ENCODE data around the gene ATP23.

Gene ATP23

DNA sequence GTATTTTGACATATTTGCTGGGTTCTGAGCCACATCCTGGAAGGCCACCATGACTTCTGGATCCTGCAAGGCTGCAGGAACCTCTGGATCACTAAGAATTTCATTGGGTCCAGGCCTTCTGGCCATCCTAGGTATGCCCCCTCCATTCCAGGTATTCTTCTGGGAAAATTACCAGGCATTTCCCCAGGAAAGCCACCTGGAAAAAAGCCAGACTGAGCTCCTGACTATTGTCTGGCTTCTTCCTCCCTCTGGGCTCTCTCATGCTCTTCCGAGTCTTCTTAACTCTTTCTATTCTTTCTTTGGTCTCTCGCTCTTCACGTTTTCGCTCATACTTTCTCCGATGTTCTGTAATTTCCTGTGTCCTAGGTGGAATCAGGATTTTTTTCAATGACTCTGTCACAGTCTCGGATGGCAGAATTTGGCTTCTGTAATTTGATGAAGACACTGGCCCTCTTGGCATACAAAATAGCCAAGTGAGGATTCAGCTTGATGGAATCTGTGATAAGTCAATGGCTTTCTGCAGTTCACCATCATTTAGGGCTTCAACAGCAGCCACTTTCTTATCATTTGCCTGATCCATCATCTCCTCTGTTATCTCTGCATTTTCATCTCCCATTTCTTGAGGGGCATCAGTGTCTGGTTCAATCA lies 42.6 kb downstream of the ATP23 start:
- no peak for DNase-seq

DNA sequence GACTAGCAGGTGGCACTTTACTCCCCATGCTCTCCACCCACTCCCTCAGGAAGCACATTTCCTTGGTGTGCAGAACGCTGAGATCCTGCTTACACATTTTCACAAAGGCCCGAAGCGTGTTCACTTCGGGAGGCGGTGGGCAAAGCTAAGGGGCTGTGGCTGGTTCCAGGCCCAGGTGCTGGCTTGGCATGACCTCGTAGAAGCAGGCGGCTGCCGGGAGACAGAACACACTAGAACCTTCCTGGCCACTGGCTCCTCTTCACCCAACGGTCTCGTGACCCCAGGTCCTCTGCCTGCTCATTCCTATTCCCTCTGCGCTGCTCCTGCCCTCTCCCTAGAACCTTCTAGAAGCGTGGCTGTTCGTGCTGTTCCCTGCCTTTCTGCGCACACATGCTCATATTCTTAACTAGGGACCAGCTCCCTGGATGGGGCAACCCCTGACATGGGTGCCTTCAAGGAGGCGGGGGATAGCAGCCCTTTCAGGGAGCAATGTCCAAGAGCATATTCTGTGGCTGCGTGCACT lies 43.3 kb downstream of the ATP23 start:
- no peak for DNase-seq

DNA sequence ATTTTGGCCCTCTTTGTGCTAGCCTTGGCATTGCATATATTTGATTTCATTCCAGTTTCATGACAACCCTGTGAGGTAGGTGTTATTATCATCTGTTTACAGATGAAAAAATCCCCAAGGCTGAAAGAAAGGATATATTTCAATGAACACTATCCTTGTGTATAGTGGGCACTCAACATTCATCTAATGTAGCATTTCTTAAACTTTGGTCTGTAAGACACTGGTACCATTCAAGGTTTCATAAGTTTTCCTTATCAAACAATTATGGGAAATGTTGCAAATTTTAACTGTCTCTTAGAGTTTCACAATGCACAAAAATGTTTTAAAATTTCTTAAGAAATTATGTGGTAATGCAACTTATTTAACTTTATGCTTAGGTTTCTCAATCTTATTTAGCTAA lies 44.3 kb downstream of the ATP23 start:
- no peak for DNase-seq

DNA sequence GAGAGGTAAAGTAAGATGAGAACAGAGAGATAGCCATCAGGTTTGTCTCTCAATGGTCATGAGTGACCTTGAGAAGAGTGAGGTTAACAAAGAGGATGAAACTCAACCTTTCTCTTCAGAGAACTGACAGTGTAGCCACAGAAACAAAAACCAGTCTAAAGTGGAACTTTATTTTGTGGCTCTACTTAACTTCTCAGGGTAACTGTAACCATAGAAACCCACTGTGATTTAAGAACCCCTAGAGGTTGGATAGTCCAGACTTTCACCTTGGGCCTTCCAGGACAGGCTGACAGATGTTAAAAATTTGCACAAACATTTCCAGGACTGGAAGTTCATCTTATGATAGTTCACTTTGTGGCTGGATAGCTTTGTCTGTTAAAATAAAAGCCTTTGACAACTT lies 48.5 kb downstream of the ATP23 start:
- DNase-seq, result no peak

GRCh38 chr12:57990241-57990883 lies 49.0 kb downstream of the ATP23 start:
- DNase-seq, result no peak

GRCh38 chr12:57992001-57992400 lies 50.6 kb downstream of the ATP23 start:
- no peak for DNase-seq

GRCh38 chr12:57993030-57993429 lies 51.7 kb downstream of the ATP23 start:
- DNase-seq, result no peak

DNA sequence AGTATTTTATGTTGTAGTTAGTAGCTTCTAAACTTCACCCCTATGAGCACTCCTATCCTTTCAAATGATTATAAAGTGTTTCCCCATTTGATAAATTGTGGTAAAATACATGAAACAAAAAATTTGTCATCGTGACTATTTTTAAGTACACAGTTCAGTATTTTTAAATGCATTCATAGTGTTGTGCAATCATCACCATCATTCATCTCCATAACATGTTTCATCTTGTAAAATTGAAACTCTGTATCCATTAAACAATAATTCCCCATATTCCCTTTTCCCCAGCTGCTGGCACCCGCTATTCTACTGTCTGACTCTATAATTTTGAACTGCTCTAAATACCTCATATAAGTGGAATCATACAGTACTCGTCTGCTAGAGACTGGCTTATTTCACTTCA lies 52.5 kb downstream of the ATP23 start:
- no peak for DNase-seq

DNA sequence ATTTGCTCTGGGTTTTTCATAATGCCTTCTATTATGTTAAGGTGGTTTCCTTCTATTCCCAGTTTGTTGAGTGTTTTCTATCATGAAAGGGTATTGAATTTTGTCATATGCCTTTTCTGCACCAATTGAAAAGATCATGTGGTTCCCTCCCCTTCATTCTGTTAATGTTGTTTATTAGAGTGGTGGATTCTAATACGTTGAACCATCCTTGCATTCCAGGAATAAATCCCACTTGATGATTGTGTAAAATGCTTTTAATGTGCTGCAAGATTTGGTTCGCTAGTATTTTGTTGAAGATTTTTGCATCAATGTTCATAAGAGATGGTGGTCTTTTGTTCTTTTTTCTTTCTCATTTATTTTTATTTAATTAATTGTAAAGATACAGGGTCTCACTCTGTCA lies 55.2 kb downstream of the ATP23 start:
- DNase-seq, result no peak

DNA sequence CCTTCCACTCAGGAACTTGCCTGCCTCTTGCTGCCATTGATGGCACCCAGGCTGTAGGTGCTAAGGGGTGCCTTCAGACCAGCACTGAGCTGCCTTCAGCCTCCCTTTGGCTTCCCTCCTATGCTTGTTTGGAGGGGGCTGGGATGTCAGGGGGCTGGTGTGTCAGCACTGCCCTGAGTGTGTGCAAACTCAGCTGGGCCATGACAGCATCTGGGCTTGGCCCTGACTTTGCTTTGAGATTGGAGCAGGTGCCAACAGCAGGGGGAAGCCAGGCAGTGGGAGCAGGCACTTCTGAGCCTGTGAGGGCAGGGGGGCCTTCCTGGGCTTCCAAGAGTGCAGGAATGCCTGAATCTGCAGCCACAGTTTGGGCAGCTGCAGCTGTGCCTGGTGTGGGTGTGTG lies 56.9 kb downstream of the ATP23 start:
- DNase-seq, result no peak

DNA sequence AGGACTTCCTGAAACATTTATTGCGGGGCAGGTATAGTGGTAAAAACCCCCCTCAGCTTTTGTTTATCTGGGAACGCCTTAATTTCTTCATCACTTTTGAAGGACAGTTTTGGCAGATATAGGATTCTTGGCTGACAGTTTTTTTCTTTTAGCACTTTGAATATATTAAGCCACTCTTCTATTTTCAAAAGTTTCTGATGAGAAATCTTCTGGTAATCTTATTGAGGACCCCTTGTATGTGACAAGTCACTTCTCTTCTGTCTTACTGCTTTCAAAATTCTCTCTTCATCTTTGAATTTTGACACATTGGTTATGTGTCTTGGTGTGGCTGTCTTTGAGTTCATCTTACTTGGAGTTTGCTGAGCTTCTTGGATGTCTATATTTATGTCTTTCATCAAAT lies 59.1 kb downstream of the ATP23 start:
- no peak for DNase-seq

DNA sequence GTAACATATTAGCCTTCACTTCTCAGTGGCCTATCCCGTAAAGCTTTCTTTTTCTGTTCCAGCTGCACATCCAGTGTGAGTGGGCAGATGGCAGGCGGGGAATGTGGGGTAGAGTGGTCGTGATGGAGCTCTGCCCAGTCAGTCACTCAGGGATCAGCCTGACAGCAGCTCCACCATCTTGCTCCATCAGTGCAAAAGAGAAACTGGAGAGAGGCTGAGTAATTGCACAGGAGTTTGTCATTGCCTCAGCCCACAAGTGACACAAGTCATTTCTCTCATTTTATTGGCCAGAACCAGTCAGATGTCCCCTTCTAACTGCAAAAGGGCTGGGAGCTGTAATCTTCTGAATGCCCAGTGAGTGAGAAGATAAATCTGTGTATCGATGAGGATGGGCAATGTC lies 66.5 kb downstream of the ATP23 start:
- no peak for DNase-seq

DNA sequence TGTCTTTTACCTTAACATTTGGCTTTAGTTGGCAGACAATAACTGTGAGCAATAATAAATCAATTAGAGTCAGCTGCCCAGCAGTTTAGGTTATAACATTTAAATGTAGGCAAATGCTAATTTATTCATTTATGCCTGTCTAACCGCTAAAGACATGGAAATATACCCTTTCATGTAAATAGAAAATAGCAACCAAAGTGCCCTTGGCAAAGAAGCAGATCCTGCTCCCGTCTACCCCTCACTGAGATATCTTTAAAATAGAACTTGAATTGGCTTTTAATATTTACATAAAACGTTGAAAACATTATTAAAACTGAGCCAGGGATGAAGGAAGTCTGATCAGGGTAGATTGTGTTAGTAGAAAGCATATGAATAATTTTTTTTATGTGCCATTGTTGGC lies 67.3 kb downstream of the ATP23 start:
- no peak for DNase-seq

All from central memory CD4-positive, alpha-beta T cell (primary cell).